Measurements from ENCODE around the gene TBC1D12.
"Not testable (repeated sequence)": the region's sequence is repeated elsewhere in the genome, so short reads cannot be mapped to it uniquely, and the experiment has no call there.

The TBC1D12 gene

GRCh38 chr10:94493463-94493862 is 91.1 kb downstream of the TBC1D12 start:
- H3K4me1 ChIP-seq (ENCODE audit: insufficient read depth, insufficient read length): peaks cover 4% of the 10 kb centered on the region
- no peak overlapping the region for H3K4me3 ChIP-seq (ENCODE audit: insufficient read length, low read depth)
- no peak for TF ChIP-seq SUZ12 (IDR thresholded peaks at IDR 0.05; ENCODE audit: extremely low read depth, insufficient read depth, insufficient read length)
- no peak for TF ChIP-seq ZNF274 (IDR thresholded peaks at IDR 0.05; ENCODE audit: low read depth, low read length)
- no peak for TF ChIP-seq YY1 (IDR thresholded peaks at IDR 0.05; ENCODE audit: insufficient read depth, insufficient read length)
- no peak overlapping the region for H3K9ac ChIP-seq (ENCODE audit: insufficient read length, low read depth)
- no peaks in the 10 kb centered on the region for H3K27me3 ChIP-seq (ENCODE audit: insufficient read depth, insufficient read length)
- H3K36me3 ChIP-seq (ENCODE audit: insufficient read depth, insufficient read length, low read length): no peaks in the 10 kb centered on the region
- no peak for DNase-seq (ENCODE audit: low read depth, low spot score)
- H3K9me3 ChIP-seq (ENCODE audit: insufficient read depth, low read length): no peaks in the 10 kb centered on the region

GRCh38 chr10:94496010-94496409 is 93.7 kb downstream of the TBC1D12 start:
- H3K4me3 ChIP-seq (ENCODE audit: insufficient read length, low read depth): no peak overlapping the region
- H3K9ac ChIP-seq (ENCODE audit: insufficient read length, low read depth): no peak overlapping the region
- H3K36me3 ChIP-seq (ENCODE audit: insufficient read depth, insufficient read length, low read length): no peaks in the 10 kb centered on the region
- no peaks in the 10 kb centered on the region for H3K9me3 ChIP-seq (ENCODE audit: insufficient read depth, low read length)
- no peak for DNase-seq (ENCODE audit: low read depth, low spot score)
- no peaks in the 10 kb centered on the region for H3K4me1 ChIP-seq (ENCODE audit: insufficient read depth, insufficient read length)
- H3K27me3 ChIP-seq (ENCODE audit: insufficient read depth, insufficient read length): no peaks in the 10 kb centered on the region
- TF ChIP-seq ZNF274 (IDR thresholded peaks at IDR 0.05; ENCODE audit: low read depth, low read length) (no peak), SUZ12 (IDR thresholded peaks at IDR 0.05; ENCODE audit: extremely low read depth, insufficient read depth, insufficient read length) (no peak), YY1 (IDR thresholded peaks at IDR 0.05; ENCODE audit: insufficient read depth, insufficient read length) (no peak)

GRCh38 chr10:94496646-94497045 is 94.3 kb downstream of the TBC1D12 start:
- no peaks in the 10 kb centered on the region for H3K9me3 ChIP-seq (ENCODE audit: insufficient read depth, low read length)
- no peak for TF ChIP-seq ZNF274 (IDR thresholded peaks at IDR 0.05; ENCODE audit: low read depth, low read length)
- H3K36me3 ChIP-seq (ENCODE audit: insufficient read depth, insufficient read length, low read length): no peaks in the 10 kb centered on the region
- no peak overlapping the region for H3K9ac ChIP-seq (ENCODE audit: insufficient read length, low read depth)
- no peak overlapping the region for H3K4me3 ChIP-seq (ENCODE audit: insufficient read length, low read depth)
- H3K27me3 ChIP-seq (ENCODE audit: insufficient read depth, insufficient read length): no peaks in the 10 kb centered on the region
- H3K4me1 ChIP-seq (ENCODE audit: insufficient read depth, insufficient read length): no peaks in the 10 kb centered on the region
- DNase-seq (ENCODE audit: low read depth, low spot score): no peak

GRCh38 chr10:94500063-94500462 is 97.7 kb downstream of the TBC1D12 start:
- H3K9me3 ChIP-seq (ENCODE audit: insufficient read depth, low read length): no peaks in the 10 kb centered on the region
- no peak for DNase-seq (ENCODE audit: low read depth, low spot score)
- H3K4me1 ChIP-seq (ENCODE audit: insufficient read depth, insufficient read length): no peaks in the 10 kb centered on the region
- TF ChIP-seq YY1 (IDR thresholded peaks at IDR 0.05; ENCODE audit: insufficient read depth, insufficient read length) (no peak), SUZ12 (IDR thresholded peaks at IDR 0.05; ENCODE audit: extremely low read depth, insufficient read depth, insufficient read length) (no peak), ZNF274 (IDR thresholded peaks at IDR 0.05; ENCODE audit: low read depth, low read length) (no peak)
- no peak overlapping the region for H3K9ac ChIP-seq (ENCODE audit: insufficient read length, low read depth)
- H3K4me3 ChIP-seq (ENCODE audit: insufficient read length, low read depth): no peak overlapping the region
- no peaks in the 10 kb centered on the region for H3K27me3 ChIP-seq (ENCODE audit: insufficient read depth, insufficient read length)
- no peaks in the 10 kb centered on the region for H3K36me3 ChIP-seq (ENCODE audit: insufficient read depth, insufficient read length, low read length)

GRCh38 chr10:94521276-94522250 is 119.2 kb downstream of the TBC1D12 start:
- no peak overlapping the region for H3K9ac ChIP-seq (ENCODE audit: insufficient read length, low read depth)
- H3K9me3 ChIP-seq (ENCODE audit: insufficient read depth, low read length): no peaks in the 10 kb centered on the region
- no peak for DNase-seq (ENCODE audit: low read depth, low spot score)
- no peaks in the 10 kb centered on the region for H3K27me3 ChIP-seq (ENCODE audit: insufficient read depth, insufficient read length)
- no peaks in the 10 kb centered on the region for H3K36me3 ChIP-seq (ENCODE audit: insufficient read depth, insufficient read length, low read length)
- no peaks in the 10 kb centered on the region for H3K4me1 ChIP-seq (ENCODE audit: insufficient read depth, insufficient read length)
- H3K4me3 ChIP-seq (ENCODE audit: insufficient read length, low read depth): no peak overlapping the region
- TF ChIP-seq ZNF274 (IDR thresholded peaks at IDR 0.05; ENCODE audit: low read depth, low read length) (no peak), SUZ12 (IDR thresholded peaks at IDR 0.05; ENCODE audit: extremely low read depth, insufficient read depth, insufficient read length) (no peak), YY1 (IDR thresholded peaks at IDR 0.05; ENCODE audit: insufficient read depth, insufficient read length) (no peak)

- Histone ChIP-seq H3K27me3 (ENCODE audit: insufficient read depth, insufficient read length) (no peaks in the 10 kb centered on the region), H3K9me3 (ENCODE audit: insufficient read depth, low read length) (no peaks in the 10 kb centered on the region), H3K4me1 (ENCODE audit: insufficient read depth, insufficient read length) (no peaks in the 10 kb centered on the region), H3K36me3 (ENCODE audit: insufficient read depth, insufficient read length, low read length) (no peaks in the 10 kb centered on the region), H3K4me3 (ENCODE audit: insufficient read length, low read depth) (no peak overlapping the region), H3K9ac (ENCODE audit: insufficient read length, low read depth) (no peak overlapping the region)
- no peak for DNase-seq (ENCODE audit: low read depth, low spot score)
- TF ChIP-seq SUZ12 (IDR thresholded peaks at IDR 0.05; ENCODE audit: extremely low read depth, insufficient read depth, insufficient read length) (no peak), YY1 (IDR thresholded peaks at IDR 0.05; ENCODE audit: insufficient read depth, insufficient read length) (no peak), ZNF274 (IDR thresholded peaks at IDR 0.05; ENCODE audit: low read depth, low read length) (no peak)
Observed at GRCh38 chr10:94524146-94524545, 121.8 kb downstream of the TBC1D12 start.

GRCh38 chr10:94524711-94525110 is 122.4 kb downstream of the TBC1D12 start:
- DNase-seq (ENCODE audit: low read depth, low spot score): no peak
- Histone ChIP-seq H3K36me3 (ENCODE audit: insufficient read depth, insufficient read length, low read length) (no peaks in the 10 kb centered on the region), H3K4me1 (ENCODE audit: insufficient read depth, insufficient read length) (no peaks in the 10 kb centered on the region), H3K27me3 (ENCODE audit: insufficient read depth, insufficient read length) (no peaks in the 10 kb centered on the region), H3K4me3 (ENCODE audit: insufficient read length, low read depth) (no peak overlapping the region), H3K9ac (ENCODE audit: insufficient read length, low read depth) (no peak overlapping the region), H3K9me3 (ENCODE audit: insufficient read depth, low read length) (no peaks in the 10 kb centered on the region)
- no peak for TF ChIP-seq SUZ12 (IDR thresholded peaks at IDR 0.05; ENCODE audit: extremely low read depth, insufficient read depth, insufficient read length)
- TF ChIP-seq YY1 (IDR thresholded peaks at IDR 0.05; ENCODE audit: insufficient read depth, insufficient read length): no peak
- TF ChIP-seq ZNF274 (IDR thresholded peaks at IDR 0.05; ENCODE audit: low read depth, low read length): no peak

- not testable (repeated sequence) for H3K27me3 ChIP-seq (ENCODE audit: insufficient read depth, insufficient read length); H3K4me1 ChIP-seq (ENCODE audit: insufficient read depth, insufficient read length); H3K36me3 ChIP-seq (ENCODE audit: insufficient read depth, insufficient read length, low read length); H3K9me3 ChIP-seq (ENCODE audit: insufficient read depth, low read length); DNase-seq (ENCODE audit: low read depth, low spot score); H3K4me3 ChIP-seq (ENCODE audit: insufficient read length, low read depth); H3K9ac ChIP-seq (ENCODE audit: insufficient read length, low read depth)
Observed at GRCh38 chr10:94531550-94531949, 129.2 kb downstream of the TBC1D12 start.
